Daoy (cell line): ENCODE measurements around the gene COQ4. TPM values are rescaled to one million over a fixed set of nuclear protein-coding genes. Genes with fewer than 3 reads are reported as not detected.

Experiments
- DNase-seq: peaks from one replicate; pipeline ENCODE4 v3.0.0-alpha.2; 2015; ENCODE audit warnings: low read depth
- total RNA-seq: library from RNA; depleted of rRNA; stranded (reverse); fragments of >200 nt; shearing (Covaris generic); gene quantifications from 2 replicates; pipeline ENCODE4 v1.2.3, GENCODE V29; 2014; rRNA removed

The COQ4 gene
- total RNA-seq, 1 experiment from 2014 or later, result 56.6 TPM

- DNase-seq, result no peak
Measured at GRCh38 chr9:128372784-128373183, 50.1 kb downstream of the COQ4 start.

DNA sequence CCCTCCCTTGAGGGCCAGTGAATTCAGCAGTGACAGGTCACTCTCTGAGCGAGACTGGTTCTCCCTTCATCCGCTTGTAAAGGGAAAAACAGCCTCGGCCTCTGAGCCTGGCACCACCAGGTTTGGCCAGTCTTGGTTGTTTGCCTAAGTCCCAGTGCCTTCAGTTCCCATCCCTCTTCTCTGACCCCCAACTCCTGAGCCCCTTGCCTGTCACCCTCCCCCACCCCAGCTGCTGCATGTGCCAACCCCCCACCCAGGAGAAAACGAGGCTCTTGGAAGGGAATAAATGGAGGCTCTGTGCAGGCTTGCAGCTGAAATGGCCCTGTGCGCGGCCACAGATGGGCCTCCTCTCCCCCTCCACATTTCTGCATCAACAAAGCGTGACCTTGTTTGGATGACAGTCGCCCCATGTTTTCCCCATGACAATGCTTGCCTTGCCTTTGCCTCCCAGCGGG lies 51.6 kb downstream of the COQ4 start:
- DNase-seq, result no peak

- no peak for DNase-seq
Measured at GRCh38 chr9:128375865-128376264, 53.2 kb downstream of the COQ4 start.

GRCh38 chr9:128382261-128382660 lies 59.6 kb downstream of the COQ4 start:
- DNase-seq, result no peak

DNA sequence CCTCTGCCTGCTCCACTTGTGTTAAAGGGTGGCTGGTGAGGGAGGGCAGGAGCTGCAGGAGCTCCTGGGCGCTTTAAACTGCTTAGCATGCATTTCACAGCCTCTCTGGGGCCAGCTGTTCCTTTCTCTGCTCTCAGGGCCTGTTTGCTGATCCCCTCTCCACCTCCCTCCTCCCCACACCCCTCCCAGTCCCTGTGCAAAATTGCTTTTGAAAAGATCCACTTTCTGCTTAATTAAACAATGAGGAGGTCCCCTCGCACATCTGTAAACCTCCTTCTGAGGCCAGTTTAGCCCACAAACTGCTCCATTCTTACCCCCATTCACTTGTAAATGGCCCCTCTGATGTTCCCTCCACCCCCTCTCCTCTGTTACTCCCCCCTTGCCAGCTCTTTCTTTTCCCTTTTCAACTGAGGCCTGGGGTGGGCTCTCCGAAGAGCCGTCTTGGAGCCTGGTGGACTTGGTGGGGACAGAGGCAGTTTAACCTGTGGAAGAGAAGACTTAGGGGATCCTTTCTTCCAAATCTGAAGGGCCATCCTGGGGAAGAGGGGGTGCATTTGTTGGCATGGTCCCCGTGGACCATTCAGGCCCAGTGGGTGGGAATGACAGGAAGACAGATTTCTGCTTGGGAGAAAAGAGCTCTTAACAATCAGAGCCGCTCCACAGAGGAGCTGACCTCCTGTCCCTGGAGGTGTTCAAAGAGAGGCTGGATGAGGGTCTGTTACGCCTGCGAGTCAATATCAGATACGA lies 60.5 kb downstream of the COQ4 start:
- DNase-seq, result no peak

Other genes with a start within 250 kb of the COQ4 start
- gene PTGES2, start 195.1 kb upstream of the COQ4 start, total RNA-seq, result 109 and 136 TPM in 2 replicates
- gene LCN2, start 173.4 kb upstream of the COQ4 start, total RNA-seq, result not detected in 2 replicates
- gene BBLN, start 162.6 kb upstream of the COQ4 start, total RNA-seq, result 121 and 122 TPM in 2 replicates
- 35.8 and 36.2 TPM in 2 replicates for gene CIZ1, start 131.3 kb upstream of the COQ4 start, total RNA-seq
- 8.5 and 12.3 TPM in 2 replicates for gene DNM1, start 119.5 kb upstream of the COQ4 start, total RNA-seq
- 76.5 and 85.5 TPM in 2 replicates for gene GOLGA2, start 46.8 kb upstream of the COQ4 start, total RNA-seq
- gene SWI5, start 46.6 kb upstream of the COQ4 start, total RNA-seq, result 72.8 and 93.9 TPM in 2 replicates
- gene TRUB2, start 392 bp upstream of the COQ4 start, total RNA-seq, result 34.8 and 55.2 TPM in 2 replicates
- gene SLC27A4, start 17.7 kb downstream of the COQ4 start, total RNA-seq, result 24.8 and 33.9 TPM in 2 replicates
- 58.5 and 83.0 TPM in 2 replicates for gene URM1, start 48.5 kb downstream of the COQ4 start, total RNA-seq
- gene CERCAM, start 98.0 kb downstream of the COQ4 start, total RNA-seq, result 16.6 and 22.0 TPM in 2 replicates
- gene ODF2, start 133.2 kb downstream of the COQ4 start, total RNA-seq, result 103 and 104 TPM in 2 replicates
- 56.6 and 58.3 TPM in 2 replicates for gene GLE1, start 181.9 kb downstream of the COQ4 start, total RNA-seq
- 161 and 164 TPM in 2 replicates for gene SPTAN1, start 229.7 kb downstream of the COQ4 start, total RNA-seq